K562 (cell line): ENCODE data around the gene ZSWIM3. TPM values are rescaled to one million over a fixed set of nuclear protein-coding genes. Genes with fewer than 3 reads are reported as not detected.

ENCODE experiments used
- CHD7 ChIP-seq: fragments of 200-600 bp; sonication (generic); IDR thresholded peaks from one replicate; pipeline ENCODE4 v1.6.1; 2012; ENCODE audit warnings: mild to moderate bottlenecking, low read depth, low read length, inconsistent platforms
- HIVEP1 ChIP-seq: fragments of 250-450 bp; sonication (Bioruptor Pico); IDR thresholded peaks from 2 replicates; pipeline ENCODE4 v1.4.0; 2020; ENCODE audit warnings: mild to moderate bottlenecking
- KDM5B ChIP-seq: fragments of 200-600 bp; sonication (generic); IDR thresholded peaks from 2 replicates; pipeline ENCODE4 v1.6.1; 2012; ENCODE audit warnings: low read depth, mild to moderate bottlenecking, moderate library complexity, low read length, control low read depth, inconsistent platforms; ENCODE audit not compliant: insufficient replicate concordance
- PCBP2 ChIP-seq: fragments of 200-400 bp; formaldehyde crosslinking; IDR thresholded peaks from 2 replicates; pipeline ENCODE4 v1.6.1; 2018; ENCODE audit warnings: low read length, low read depth, mild to moderate bottlenecking, moderate library complexity; ENCODE audit not compliant: poor library complexity, severe bottlenecking
- PHB ChIP-seq: fragments of 250-450 bp; sonication (Bioruptor Pico); IDR thresholded peaks from 2 replicates; pipeline ENCODE4 v1.5.0; 2021
- PYGO2 ChIP-seq: fragments of 450-650 bp; IDR thresholded peaks from 2 replicates; pipeline ENCODE4 v1.6.1; 2016; ENCODE audit warnings: mild to moderate bottlenecking, missing genetic modification characterization, moderate library complexity, missing compliant biosample characterization
- ZBTB1 ChIP-seq: sonication (generic); formaldehyde crosslinking; IDR thresholded peaks from 2 replicates; pipeline ENCODE4 v1.8.1; 2023; ENCODE audit warnings: missing genetic modification reagents, low read depth, mild to moderate bottlenecking, borderline replicate concordance
- ZFP1 ChIP-seq: fragments of 450-650 bp; formaldehyde crosslinking; IDR thresholded peaks from 2 replicates; pipeline ENCODE4 v1.4.0; 2020; ENCODE audit warnings: mild to moderate bottlenecking, mixed read lengths
- ZNF592 ChIP-seq: fragments of 450-650 bp; IDR thresholded peaks from 2 replicates; pipeline ENCODE4 v1.6.1; 2017; ENCODE audit warnings: antibody characterized with exemption, mild to moderate bottlenecking
- polyA plus RNA-seq, 8 experiments: library from polyadenylated mRNA; depleted of rRNA in 4 of 8; stranded (reverse) in 5 of 8; unstranded in 3 of 8; fragments of >200 nt; fragmentation: Nextera tagmentation in 2 of 8; fragmentation: Illumina TruSeq in 1 of 8; extraction: Ambion mirVana in 2 of 8; extraction: Trizol in 1 of 8; gene quantifications; 2 replicates each; pipeline versions ENCODE4 v1.2.1 to v1.2.3, GENCODE V29; 2011 to 2014; ENCODE audit warnings: inconsistent platforms in 1 of 8, missing spikeins in 1 of 8
- total RNA-seq, 7 experiments: library from RNA; depleted of rRNA in 6 of 7; stranded (reverse); fragments of >200 nt in 6 of 7; fragmentation: Illumina TruSeq in 2 of 7; extraction: Trizol in 2 of 7; gene quantifications; 2 replicates each; pipeline versions ENCODE4 v1.2.1 to v1.2.3, GENCODE V29; 2011 to 2021; ENCODE audit warnings: low replicate concordance in 1 of 7

Gene ZSWIM3
- total and polyA plus RNA-seq, 9 of the 15 experiments (the other 6 are each of a cell fraction or from before 2014, with no cell fraction given) = 1.7 to 4.3 (median 2.9) TPM

DNA sequence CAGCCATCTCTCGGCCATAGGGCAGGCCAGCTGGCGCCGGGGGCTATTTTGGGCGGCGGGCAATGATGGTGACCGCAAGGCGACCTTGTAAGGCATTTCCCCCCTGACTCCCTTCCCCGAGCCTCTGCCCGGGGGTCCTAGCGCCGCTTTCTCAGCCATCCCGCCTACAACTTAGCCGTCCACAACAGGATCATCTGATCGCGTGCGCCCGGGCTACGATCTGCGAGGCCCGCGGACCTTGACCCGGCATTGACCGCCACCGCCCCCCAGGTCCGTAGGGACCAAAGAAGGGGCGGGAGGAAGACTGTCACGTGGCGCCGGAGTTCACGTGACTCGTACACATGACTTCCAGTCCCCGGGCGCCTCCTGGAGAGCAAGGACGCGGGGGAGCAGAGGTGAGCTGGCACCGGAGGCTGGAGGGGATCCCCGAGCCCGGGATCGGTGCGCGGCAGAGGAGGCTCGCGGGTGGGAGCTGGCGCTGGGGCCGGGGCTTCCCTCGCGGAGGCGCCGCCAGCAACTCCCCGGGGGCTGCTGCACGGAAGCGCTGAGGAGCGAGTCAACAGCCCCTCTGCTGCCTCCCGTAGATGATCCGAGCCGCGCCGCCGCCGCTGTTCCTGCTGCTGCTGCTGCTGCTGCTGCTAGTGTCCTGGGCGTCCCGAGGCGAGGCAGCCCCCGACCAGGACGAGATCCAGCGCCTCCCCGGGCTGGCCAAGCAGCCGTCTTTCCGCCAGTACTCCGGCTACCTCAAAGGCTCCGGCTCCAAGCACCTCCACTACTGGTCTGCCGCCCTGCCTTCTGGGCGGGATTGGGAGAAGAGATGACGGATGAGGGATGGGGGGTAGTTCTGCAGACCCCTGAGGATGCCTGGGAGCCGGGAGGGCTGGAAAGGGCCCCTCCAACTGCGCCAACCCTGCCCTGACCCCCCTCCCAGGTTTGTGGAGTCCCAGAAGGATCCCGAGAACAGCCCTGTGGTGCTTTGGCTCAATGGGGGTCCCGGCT lies 33.9 kb downstream of the ZSWIM3 start, which contains the start of the genes CTSA and NEURL2 (continued):
- TF ChIP-seq CHD7 (no peak), PHB (CRISPR knock-in tag) (no peak), KDM5B (peak; percentile 70), ZFP1 (CRISPR knock-in tag) (no peak), PYGO2 (tag) (no peak), ZBTB1 (CRISPR knock-in tag) (no peak), ZNF592 (peak; percentile 75), HIVEP1 (no peak), PCBP2 (no peak)
